ENCODE measurements around the gene KRT15. TPM values are rescaled to one million over a fixed set of nuclear protein-coding genes. Genes with fewer than 3 reads are reported as not detected.

Gene KRT15
- total and polyA plus RNA-seq, 9 of the 15 experiments (the other 6 are each of a cell fraction or from before 2014, with no cell fraction given) = 0.28 to 4.4 (median 0.56) TPM

- Histone ChIP-seq H3K4me1 (replicated peaks in 1 of 2; ENCODE audit: control insufficient read depth in 2 of 2, insufficient read depth in 2 of 2, low read length in 2 of 2) (peaks cover 0 to 14% of the 10 kb centered on the region in 2 experiments; a peak in 4 of 5 replicates), H3K36me3 (ENCODE audit: control insufficient read depth, insufficient read depth, low read length) (no peaks in the 10 kb centered on the region), H3K9ac (ENCODE audit: insufficient read depth in 1 of 2, low read depth in 2 of 2, low read length in 2 of 2) (no peak overlapping the region), H3K4me3 (no peak overlapping the region), H3K9me3 (replicated peaks; ENCODE audit: control insufficient read depth, insufficient read depth, low read depth, low read length) (no peaks in the 10 kb centered on the region), H3K9me1 (ENCODE audit: control insufficient read depth, insufficient read depth, low read length) (no peaks in the 10 kb centered on the region), H3K4me2 (ENCODE audit: insufficient read depth, low read length) (no peak overlapping the region), H4K20me1 (replicated peaks; ENCODE audit: control insufficient read depth, insufficient read depth, low read length) (no peaks in the 10 kb centered on the region; the same call in none of the 2 replicates), H3K27me3 (ENCODE audit: control insufficient read depth in 2 of 2, insufficient read depth in 2 of 2, low read length in 2 of 2) (peaks cover 2 to 20% of the 10 kb centered on the region in 2 experiments; a peak in 2 of 5 replicates), H2AFZ (ENCODE audit: low read depth, low read length) (no peak overlapping the region), H3K27ac (ENCODE audit: extremely low read depth, low read depth, low read length) (no peak overlapping the region), H3K79me2 (ENCODE audit: control insufficient read depth, insufficient read depth, low read length) (no peaks in the 10 kb centered on the region)
- CTCF ChIA-PET (ENCODE audit: low intra/inter-chr PET ratio) = no interaction called here
- 7% methylated on average over 10 of the region's 10 CpGs for WGBS (ENCODE audit: insufficient coverage, low coverage, missing lambda C conversion rate)
- intact Hi-C loops (cut with micrococcal nuclease) (loop anchor here (10.0 kb wide), 2 partner anchors 175 to 585 kb away; no protein-coding TSS in a partner anchor), in situ Hi-C loops (cut with MboI) (loop anchor here (5.0 kb wide), 1 partner anchor 57 kb away; no protein-coding TSS in a partner anchor)
- no TSS peak for BruUV-seq (replicated peaks)
- DNase-seq (ENCODE audit: extremely low read depth in 1 of 4, low spot score in 3 of 4) (no peak), ATAC-seq (no peak), FAIRE-seq (peak; percentile 69)
- TF ChIP-seq ZNF124 (CRISPR knock-in tag; IDR thresholded peaks at IDR 0.05) = no peak
- peak; percentile 90 for TF ChIP-seq HMBOX1 (IDR thresholded peaks at IDR 0.05)
- TF ChIP-seq KAT7 (CRISPR knock-in tag; IDR thresholded peaks at IDR 0.05; ENCODE audit: borderline replicate concordance) = no peak
- 0 out of 2 replicates have a peak, but pooled peaks have one; percentile 4 for TF ChIP-seq CBFA2T3 (IDR thresholded peaks at IDR 0.05)
- TF ChIP-seq RHOXF2B (CRISPR knock-in tag; conservative IDR thresholded peaks at IDR 0.05) = no peak
- no peak for TF ChIP-seq THRA (IDR thresholded peaks at IDR 0.05)
- no peak for TF ChIP-seq CBX1 (IDR thresholded peaks at IDR 0.05; ENCODE audit: low read depth)
- no peak for TF ChIP-seq E2F6 (IDR thresholded peaks at IDR 0.05; ENCODE audit: borderline replicate concordance in 1 of 2, extremely low read depth in 1 of 2, insufficient read depth in 1 of 2, insufficient read length in 1 of 2, low read depth in 1 of 2, low read length in 1 of 2, poor library complexity in 1 of 2, severe bottlenecking in 1 of 2)
- TF ChIP-seq ZNF436 (CRISPR knock-in tag; IDR thresholded peaks at IDR 0.05) = no peak
- POLR2A ChIA-PET = interaction anchor here (1.0 to 2.6 kb wide), 2 partner anchors 12 to 59 kb away, joined by 5 to 9 read pairs; no protein-coding TSS in a partner anchor
These were observed 28.4 kb downstream of the KRT15 start for GRCh38 chr17:41490000-41490990.
